Osteoblast (primary cell): ENCODE measurements around the gene SELENOH. TPM values are rescaled to one million over a fixed set of nuclear protein-coding genes. Genes with fewer than 3 reads are reported as not detected.

Source experiments
- DNase-seq: peaks from one replicate; pipeline ENCODE4 v3.0.0; 2011; ENCODE audit warnings: low spot score, mixed read lengths; ENCODE audit not compliant: insufficient read length; ENCODE audit errors: missing footprints
- H2AFZ ChIP-seq: 2 replicates; pipeline ENCODE4 v1.6.0; 2011; ENCODE audit warnings: mild to moderate bottlenecking, low read length
- H3K27ac ChIP-seq: 2 replicates; pipeline ENCODE4 v1.5.1; 2011; ENCODE audit warnings: mild to moderate bottlenecking, low read depth, low read length, moderate library complexity
- H3K27me3 ChIP-seq: 2 replicates; pipeline ENCODE4 v1.6.0; 2012; ENCODE audit warnings: mild to moderate bottlenecking, control low read depth, inconsistent platforms, low read length, moderate library complexity; ENCODE audit not compliant: insufficient read depth
- H3K36me3 ChIP-seq: 2 replicates; pipeline ENCODE4 v1.5.1; 2011; ENCODE audit warnings: mild to moderate bottlenecking, low read length, control low read depth, moderate library complexity; ENCODE audit not compliant: insufficient read depth
- H3K4me1 ChIP-seq: 2 replicates; pipeline ENCODE4 v1.5.1; 2011; ENCODE audit warnings: mild to moderate bottlenecking, low read length, control low read depth, moderate library complexity; ENCODE audit not compliant: insufficient read depth
- H3K4me2 ChIP-seq: 2 replicates; pipeline ENCODE4 v1.6.0; 2011; ENCODE audit warnings: mild to moderate bottlenecking, low read length; ENCODE audit not compliant: insufficient read depth
- H3K4me3 ChIP-seq: fragments of 200-600 bp; sonication (generic); 3 replicates; pipeline ENCODE4 v1.5.1; 2012; ENCODE audit warnings: mild to moderate bottlenecking, low read length, inconsistent platforms; ENCODE audit not compliant: insufficient read depth
- H3K79me2 ChIP-seq: 2 replicates; pipeline ENCODE4 v1.6.0; 2012; ENCODE audit warnings: mild to moderate bottlenecking, low read length, control low read depth, inconsistent platforms; ENCODE audit not compliant: insufficient read depth
- H3K9me3 ChIP-seq: 2 replicates; pipeline ENCODE4 v1.5.1; 2011; ENCODE audit warnings: low read depth, low read length, control low read depth
- H4K20me1 ChIP-seq: 2 replicates; pipeline ENCODE4 v1.6.0; 2012; ENCODE audit warnings: mild to moderate bottlenecking, low read length, control low read depth; ENCODE audit not compliant: insufficient read depth
- CTCF ChIP-seq: IDR thresholded peaks from 2 replicates; pipeline ENCODE4 v1.5.1; 2011; ENCODE audit warnings: mild to moderate bottlenecking, low read depth, low read length, moderate library complexity; ENCODE audit errors: extremely low read depth
- total RNA-seq: library from RNA; depleted of rRNA; stranded (reverse); fragments of >200 nt; gene quantifications from 2 replicates; pipeline ENCODE4 v1.2.3, GENCODE V29; 2012

Gene SELENOH
- total RNA-seq, 1 donor, result 68.8 TPM

DNA sequence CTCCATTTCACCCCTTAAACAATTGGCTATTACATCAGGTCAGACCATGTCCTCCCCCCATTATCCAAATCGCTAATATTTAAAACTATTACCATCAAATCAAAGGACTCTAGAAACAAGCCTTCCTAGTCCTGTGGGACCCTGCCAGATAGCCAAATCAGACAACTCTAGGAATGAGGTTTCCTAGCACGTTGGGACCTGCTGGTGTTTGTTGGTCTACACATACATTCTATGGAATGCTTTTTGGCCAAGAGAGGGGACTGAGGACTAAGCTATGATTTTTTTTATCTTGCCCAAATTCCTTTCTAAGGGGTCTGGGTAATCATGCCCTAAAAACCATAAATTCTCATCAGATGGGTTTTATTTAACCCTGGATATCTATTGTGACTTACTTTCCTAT lies 14.1 kb upstream of the SELENOH start:
- Histone ChIP-seq H3K27ac (no peak overlapping the region), H3K4me2 (no peak overlapping the region), H3K4me1 (no peaks in the 10 kb centered on the region), H3K9me3 (no peaks in the 10 kb centered on the region), H3K27me3 (no peaks in the 10 kb centered on the region), H4K20me1 (no peaks in the 10 kb centered on the region), H3K79me2 (peaks cover 69% of the 10 kb centered on the region), H3K36me3 (no peaks in the 10 kb centered on the region), H2AFZ (no peak overlapping the region), H3K4me3 (no peak overlapping the region)
- no peak for TF ChIP-seq CTCF
- no peak for DNase-seq

GRCh38 chr11:57728829-57729228 lies 12.5 kb upstream of the SELENOH start:
- Histone ChIP-seq H3K4me3 (no peak overlapping the region), H4K20me1 (no peaks in the 10 kb centered on the region), H3K27me3 (no peaks in the 10 kb centered on the region), H3K4me2 (no peak overlapping the region), H3K27ac (no peak overlapping the region), H2AFZ (no peak overlapping the region), H3K9me3 (no peaks in the 10 kb centered on the region), H3K79me2 (peaks cover 69% of the 10 kb centered on the region), H3K4me1 (no peaks in the 10 kb centered on the region), H3K36me3 (no peaks in the 10 kb centered on the region)
- no peak for DNase-seq
- no peak for TF ChIP-seq CTCF

DNA sequence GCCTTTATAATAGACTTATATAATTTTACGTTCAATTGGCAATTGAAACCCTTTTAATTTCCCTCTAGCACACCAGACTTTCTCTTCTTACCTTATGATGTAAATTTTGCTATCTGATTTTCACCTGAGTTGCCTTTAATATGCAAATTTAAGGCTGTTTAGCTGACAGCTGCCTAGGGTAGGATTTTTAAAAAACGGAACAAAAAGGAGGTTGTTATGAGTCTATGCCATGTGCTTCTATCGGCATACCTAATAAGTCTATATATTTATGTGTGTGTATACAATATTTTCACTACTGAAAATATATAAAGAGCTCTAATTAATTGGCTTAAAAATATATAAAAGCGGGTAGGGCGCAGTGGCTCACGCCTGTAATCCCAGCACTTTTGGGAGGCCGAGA lies 11.8 kb upstream of the SELENOH start:
- H3K27ac ChIP-seq, result no peak overlapping the region
- H3K4me2 ChIP-seq, result no peak overlapping the region
- H3K79me2 ChIP-seq, result peaks cover 65% of the 10 kb centered on the region

DNA sequence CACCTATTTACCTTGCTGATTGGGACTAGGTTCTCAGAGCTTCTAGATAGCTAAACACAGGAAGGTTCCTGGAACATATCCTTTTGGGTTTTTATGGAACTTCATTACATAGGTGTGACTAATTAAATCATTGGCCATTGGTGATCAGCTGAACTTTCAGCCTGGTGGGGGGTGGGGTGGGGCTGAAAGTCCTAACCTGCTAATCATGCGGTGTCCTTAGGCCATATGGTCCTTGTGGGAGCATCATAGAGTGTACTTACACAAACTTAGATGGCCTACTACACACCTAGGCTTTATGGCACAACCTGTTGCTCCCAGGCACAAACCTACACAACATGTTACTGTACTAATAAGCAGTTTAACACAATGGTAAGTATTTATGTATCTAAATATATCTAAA lies 8.6 kb upstream of the SELENOH start:
- Histone ChIP-seq H4K20me1 (no peaks in the 10 kb centered on the region), H3K27me3 (no peaks in the 10 kb centered on the region), H3K4me1 (no peaks in the 10 kb centered on the region), H3K4me2 (no peak overlapping the region), H3K79me2 (peaks cover 61% of the 10 kb centered on the region), H3K4me3 (no peak overlapping the region), H3K27ac (no peak overlapping the region), H3K9me3 (no peaks in the 10 kb centered on the region), H2AFZ (no peak overlapping the region), H3K36me3 (peaks cover under 1% of the 10 kb centered on the region)
- no peak for DNase-seq
- no peak for TF ChIP-seq CTCF

More for the DNA sequence above, 11.8 kb upstream of the SELENOH start:
- no peak for TF ChIP-seq CTCF
- no peak overlapping the region for H3K4me3 ChIP-seq
- no peaks in the 10 kb centered on the region for H3K4me1 ChIP-seq
- no peaks in the 10 kb centered on the region for H3K9me3 ChIP-seq
- H3K36me3 ChIP-seq, result no peaks in the 10 kb centered on the region
- DNase-seq, result no peak
- no peaks in the 10 kb centered on the region for H3K27me3 ChIP-seq
- H2AFZ ChIP-seq, result no peak overlapping the region
- H4K20me1 ChIP-seq, result no peaks in the 10 kb centered on the region
